K562 (cell line): ENCODE data around the gene DELE1. TPM values are rescaled to one million over a fixed set of nuclear protein-coding genes. Genes with fewer than 3 reads are reported as not detected.

Experiments
- CBFA2T2 ChIP-seq: fragments of 450-650 bp; conservative IDR thresholded peaks from 2 replicates; pipeline ENCODE4 v1.6.1; 2017; ENCODE audit warnings: mild to moderate bottlenecking
- CCNT2 ChIP-seq: IDR thresholded peaks from 2 replicates; pipeline ENCODE4 v1.6.1; 2011; ENCODE audit warnings: borderline replicate concordance, low read depth, mild to moderate bottlenecking, moderate library complexity, mixed read lengths, low read length; ENCODE audit not compliant: insufficient read length; ENCODE audit errors: extremely low read depth
- CREB5 ChIP-seq: fragments of 250-450 bp; sonication (Bioruptor Pico); IDR thresholded peaks from 2 replicates; pipeline ENCODE4 v1.5.0; 2020; ENCODE audit warnings: mild to moderate bottlenecking
- FOSL1 ChIP-seq: fragments of 200-800 bp; sonication (Bioruptor generic); conservative IDR thresholded peaks from 2 replicates; pipeline ENCODE4 v1.6.1; 2016; ENCODE audit warnings: missing genetic modification characterization, missing compliant biosample characterization
- FOXP1 ChIP-seq: sonication (generic); formaldehyde crosslinking; IDR thresholded peaks from 2 replicates; pipeline ENCODE4 v1.8.0; 2022; ENCODE audit warnings: mild to moderate bottlenecking, missing genetic modification reagents
- HMG20A ChIP-seq: fragments of 450-650 bp; formaldehyde crosslinking; conservative IDR thresholded peaks from 2 replicates; pipeline ENCODE4 v1.4.0; 2020; ENCODE audit warnings: mild to moderate bottlenecking, mixed read lengths
- KDM2B ChIP-seq: fragments of 250-450 bp; sonication (Bioruptor Pico); IDR thresholded peaks from 2 replicates; pipeline ENCODE4 v1.8.0; 2021; ENCODE audit warnings: mild to moderate bottlenecking, moderate library complexity
- MCM3 ChIP-seq: fragments of 450-650 bp; IDR thresholded peaks from 2 replicates; pipeline ENCODE4 v1.6.1; 2016
- MCM7 ChIP-seq, 2 experiments: fragments of 450-650 bp; IDR thresholded peaks; 2 replicates each; pipeline ENCODE4 v1.6.1; 2016 to 2018
- NEUROD1 ChIP-seq: fragments of 150-350 bp; IDR thresholded peaks from 2 replicates; pipeline ENCODE4 v1.6.1; 2014; ENCODE audit warnings: borderline replicate concordance, low read length, low read depth; ENCODE audit not compliant: partially characterized antibody
- PATZ1 ChIP-seq: fragments of 250-450 bp; sonication (Bioruptor Pico); IDR thresholded peaks from 2 replicates; pipeline ENCODE4 v1.5.0; 2020; ENCODE audit warnings: mild to moderate bottlenecking, borderline replicate concordance
- PHB ChIP-seq: fragments of 250-450 bp; sonication (Bioruptor Pico); IDR thresholded peaks from 2 replicates; pipeline ENCODE4 v1.5.0; 2021
- TAF7 ChIP-seq: fragments of 450-650 bp; IDR thresholded peaks from 2 replicates; pipeline ENCODE4 v1.6.1; 2016; ENCODE audit warnings: missing genetic modification characterization, missing compliant biosample characterization
- TBL1XR1 ChIP-seq, 2 experiments: IDR thresholded peaks; 2 replicates each; pipeline ENCODE4 v1.6.1; 2012; ENCODE audit warnings: improper control_type of control experiment in 2 of 2, low read length in 2 of 2, mild to moderate bottlenecking in 1 of 2
- TRIM28 ChIP-seq: fragments of 450-650 bp; IDR thresholded peaks from 2 replicates; pipeline ENCODE4 v1.6.1; 2017
- ZNF398 ChIP-seq: fragments of 250-450 bp; sonication (Bioruptor Pico); IDR thresholded peaks from 2 replicates; pipeline ENCODE4 v1.8.0; 2021; ENCODE audit warnings: moderate library complexity, mild to moderate bottlenecking, inconsistent platforms
- ZNF609 ChIP-seq: sonication (generic); formaldehyde crosslinking; IDR thresholded peaks from 2 replicates; pipeline ENCODE4 v1.8.1; 2023; ENCODE audit warnings: missing genetic modification reagents, mild to moderate bottlenecking, borderline replicate concordance
- ZNF780A ChIP-seq: fragments of 250-450 bp; sonication (Bioruptor Pico); IDR thresholded peaks from 2 replicates; pipeline ENCODE4 v1.5.0; 2021; ENCODE audit warnings: mild to moderate bottlenecking
- ZSCAN29 ChIP-seq: fragments of 450-650 bp; IDR thresholded peaks from 2 replicates; pipeline ENCODE4 v1.6.1; 2017
- polyA plus RNA-seq, 8 experiments: library from polyadenylated mRNA; depleted of rRNA in 4 of 8; stranded (reverse) in 5 of 8; unstranded in 3 of 8; fragments of >200 nt; fragmentation: Nextera tagmentation in 2 of 8; fragmentation: Illumina TruSeq in 1 of 8; extraction: Ambion mirVana in 2 of 8; extraction: Trizol in 1 of 8; gene quantifications; 2 replicates each; pipeline versions ENCODE4 v1.2.1 to v1.2.3, GENCODE V29; 2011 to 2014; ENCODE audit warnings: inconsistent platforms in 1 of 8, missing spikeins in 1 of 8
- total RNA-seq, 7 experiments: library from RNA; depleted of rRNA in 6 of 7; stranded (reverse); fragments of >200 nt in 6 of 7; fragmentation: Illumina TruSeq in 2 of 7; extraction: Trizol in 2 of 7; gene quantifications; 2 replicates each; pipeline versions ENCODE4 v1.2.1 to v1.2.3, GENCODE V29; 2011 to 2021; ENCODE audit warnings: low replicate concordance in 1 of 7

DELE1 gene
- total and polyA plus RNA-seq, 9 of the 15 experiments (the other 6 are each of a cell fraction or from before 2014, with no cell fraction given), result 16.6 to 74.4 (median 49.8) TPM

- TF ChIP-seq ZNF609 (CRISPR knock-in tag), result no peak
- no peak for TF ChIP-seq HMG20A (CRISPR knock-in tag)
- TF ChIP-seq NEUROD1, result no peak
- peak; percentile 55 for TF ChIP-seq CCNT2
- TF ChIP-seq FOXP1 (CRISPR knock-in tag), result 0 out of 2 replicates have a peak, but pooled peaks have one; percentile 4
- no peak for TF ChIP-seq MCM7 (IDR thresholded peaks at IDR 0.05)
- TF ChIP-seq MCM3, result no peak
- TF ChIP-seq ZNF398, result no peak
- TF ChIP-seq KDM2B (CRISPR knock-in tag), result no peak
- TF ChIP-seq TRIM28, result no peak
- no peak for TF ChIP-seq ZNF780A (CRISPR knock-in tag)
- TF ChIP-seq PATZ1, result no peak
- TF ChIP-seq PHB, result no peak
- TF ChIP-seq CREB5 (CRISPR knock-in tag), result no peak
- TF ChIP-seq ZSCAN29, result no peak
- no peak for TF ChIP-seq CBFA2T2
- TF ChIP-seq TBL1XR1 (IDR thresholded peaks at IDR 0.05; ENCODE audit: low read length in 2 of 2), result no peak
- no peak for TF ChIP-seq FOSL1 (tag)
- no peak for TF ChIP-seq TAF7 (tag)
Measured at GRCh38 chr5:141914199-141914743, 9.4 kb upstream of the DELE1 start (continued).
